ENCODE results near the gene PGA5.

- no peak for TF ChIP-seq CTCF (conservative IDR thresholded peaks at IDR 0.05 in 1 of 2, IDR thresholded peaks at IDR 0.05 in 1 of 2; ENCODE audit: extremely low read depth in 1 of 2, insufficient read depth in 1 of 2, low read depth in 1 of 2, low read length in 2 of 2)
- no peak for TF ChIP-seq EZH2 (IDR thresholded peaks at IDR 0.05; ENCODE audit: borderline replicate concordance, low read length)
Observed at GRCh38 chr11:61272731-61273130, 31.8 kb downstream of the PGA5 start.

Data from mammary epithelial cell (primary cell).